A549 (cell line): ENCODE measurements around the gene SLC22A14.

Experiments used
- EP300 ChIP-seq, 2 experiments: fragments of >200 bp; sonication (Bioruptor Twin); formaldehyde crosslinking; IDR thresholded peaks; 2 replicates in 1 of 2; 3 replicates in 1 of 2; pipeline ENCODE4 v1.6.1; 2016 to 2017
- GATA3 ChIP-seq: IDR thresholded peaks from 2 replicates; pipeline ENCODE4 v1.6.1; 2012; ENCODE audit warnings: borderline replicate concordance
- KDM1A ChIP-seq: fragments of 200-600 bp; sonication (generic); IDR thresholded peaks from 2 replicates; pipeline ENCODE4 v1.6.1; 2016; ENCODE audit warnings: low read depth, mild to moderate bottlenecking
- NR3C1 ChIP-seq: fragments of >200 bp; sonication (Bioruptor Twin); formaldehyde crosslinking; IDR thresholded peaks from 3 replicates; pipeline ENCODE4 v1.6.1; 2017
- POLR2AphosphoS2 ChIP-seq: conservative IDR thresholded peaks from 2 replicates; pipeline ENCODE4 v1.6.1; 2012; ENCODE audit warnings: low read length, improper control_type of control experiment, inconsistent platforms
- RCOR1 ChIP-seq: fragments of 150-350 bp; IDR thresholded peaks from 2 replicates; pipeline ENCODE4 v1.6.1; 2014; ENCODE audit warnings: antibody characterized with exemption, low read length, low read depth
- SMC3 ChIP-seq: fragments of >200 bp; sonication (Bioruptor Twin); formaldehyde crosslinking; IDR thresholded peaks from 3 replicates; pipeline ENCODE4 v1.6.1; 2018; ENCODE audit warnings: inconsistent platforms
- TF ChIP-seq, protein P1 (sequence below): fragments of >200 bp; sonication (Bioruptor Twin); formaldehyde crosslinking; IDR thresholded peaks from 3 replicates; pipeline ENCODE4 v1.5.1; 2016
- TF ChIP-seq, protein P2 (sequence below): IDR thresholded peaks from 2 replicates; pipeline ENCODE4 v1.6.1; 2012; ENCODE audit warnings: low read depth, borderline replicate concordance
- TF ChIP-seq, protein P3 (sequence below): IDR thresholded peaks from 2 replicates; pipeline ENCODE4 v1.6.1; 2012
- TF ChIP-seq, protein P4 (sequence below): fragments of 200-600 bp; sonication (generic); IDR thresholded peaks from 2 replicates; pipeline ENCODE4 v1.6.1; 2016; ENCODE audit warnings: antibody characterized with exemption, mild to moderate bottlenecking, moderate library complexity
- TF ChIP-seq, protein P5 (sequence below): fragments of 150-350 bp; IDR thresholded peaks from 2 replicates; pipeline ENCODE4 v1.6.1; 2014; ENCODE audit warnings: low read depth, mild to moderate bottlenecking, low read length

DNA sequence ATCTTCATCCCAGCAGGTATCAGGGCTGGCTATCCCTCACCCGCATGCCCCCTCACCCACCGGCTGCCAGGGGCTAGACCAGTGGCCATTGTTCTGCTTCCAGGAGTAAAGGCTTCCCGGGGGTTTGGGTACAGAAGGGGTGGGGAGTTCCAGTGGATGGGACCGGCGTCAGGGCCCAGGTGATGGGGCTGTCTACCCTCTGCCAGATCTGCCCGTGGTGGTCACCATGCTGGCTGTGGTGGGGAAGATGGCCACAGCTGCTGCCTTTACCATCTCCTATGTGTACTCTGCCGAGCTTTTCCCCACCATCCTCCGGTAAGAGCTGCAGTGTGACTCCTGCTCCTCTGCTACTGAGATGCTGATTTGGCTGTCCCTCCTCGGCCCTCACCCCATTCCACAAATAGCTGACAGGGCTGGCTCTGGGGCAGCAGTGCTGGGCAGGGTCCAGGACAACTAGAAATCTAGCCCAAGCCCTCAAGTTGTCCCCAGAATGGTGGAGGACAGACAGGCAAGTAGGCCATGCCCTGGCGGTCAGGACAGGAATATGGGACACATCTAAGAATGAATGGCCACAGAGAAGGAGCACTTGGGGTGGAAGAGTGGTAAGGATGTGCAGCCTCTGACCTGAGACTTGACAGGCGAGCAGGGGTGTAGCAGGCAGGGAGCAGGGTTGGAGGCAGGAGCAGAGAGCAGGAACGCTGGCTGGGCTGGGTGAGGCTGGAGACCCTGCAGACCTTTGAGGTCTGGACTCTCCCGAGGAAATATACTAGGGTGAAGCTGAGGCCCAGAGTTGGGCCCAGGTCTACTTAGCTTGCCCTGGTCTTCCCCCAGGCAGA, 5.8 kb upstream of the SLC22A14 start:
- TF ChIP-seq KDM1A, result no peak
- TF ChIP-seq, protein P1, sequence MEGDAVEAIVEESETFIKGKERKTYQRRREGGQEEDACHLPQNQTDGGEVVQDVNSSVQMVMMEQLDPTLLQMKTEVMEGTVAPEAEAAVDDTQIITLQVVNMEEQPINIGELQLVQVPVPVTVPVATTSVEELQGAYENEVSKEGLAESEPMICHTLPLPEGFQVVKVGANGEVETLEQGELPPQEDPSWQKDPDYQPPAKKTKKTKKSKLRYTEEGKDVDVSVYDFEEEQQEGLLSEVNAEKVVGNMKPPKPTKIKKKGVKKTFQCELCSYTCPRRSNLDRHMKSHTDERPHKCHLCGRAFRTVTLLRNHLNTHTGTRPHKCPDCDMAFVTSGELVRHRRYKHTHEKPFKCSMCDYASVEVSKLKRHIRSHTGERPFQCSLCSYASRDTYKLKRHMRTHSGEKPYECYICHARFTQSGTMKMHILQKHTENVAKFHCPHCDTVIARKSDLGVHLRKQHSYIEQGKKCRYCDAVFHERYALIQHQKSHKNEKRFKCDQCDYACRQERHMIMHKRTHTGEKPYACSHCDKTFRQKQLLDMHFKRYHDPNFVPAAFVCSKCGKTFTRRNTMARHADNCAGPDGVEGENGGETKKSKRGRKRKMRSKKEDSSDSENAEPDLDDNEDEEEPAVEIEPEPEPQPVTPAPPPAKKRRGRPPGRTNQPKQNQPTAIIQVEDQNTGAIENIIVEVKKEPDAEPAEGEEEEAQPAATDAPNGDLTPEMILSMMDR, result no peak
- no peak for TF ChIP-seq EP300 (IDR thresholded peaks at IDR 0.05)
- no peak for TF ChIP-seq NR3C1
- TF ChIP-seq, protein P2, sequence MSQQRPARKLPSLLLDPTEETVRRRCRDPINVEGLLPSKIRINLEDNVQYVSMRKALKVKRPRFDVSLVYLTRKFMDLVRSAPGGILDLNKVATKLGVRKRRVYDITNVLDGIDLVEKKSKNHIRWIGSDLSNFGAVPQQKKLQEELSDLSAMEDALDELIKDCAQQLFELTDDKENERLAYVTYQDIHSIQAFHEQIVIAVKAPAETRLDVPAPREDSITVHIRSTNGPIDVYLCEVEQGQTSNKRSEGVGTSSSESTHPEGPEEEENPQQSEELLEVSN, result no peak
- TF ChIP-seq, protein P3, sequence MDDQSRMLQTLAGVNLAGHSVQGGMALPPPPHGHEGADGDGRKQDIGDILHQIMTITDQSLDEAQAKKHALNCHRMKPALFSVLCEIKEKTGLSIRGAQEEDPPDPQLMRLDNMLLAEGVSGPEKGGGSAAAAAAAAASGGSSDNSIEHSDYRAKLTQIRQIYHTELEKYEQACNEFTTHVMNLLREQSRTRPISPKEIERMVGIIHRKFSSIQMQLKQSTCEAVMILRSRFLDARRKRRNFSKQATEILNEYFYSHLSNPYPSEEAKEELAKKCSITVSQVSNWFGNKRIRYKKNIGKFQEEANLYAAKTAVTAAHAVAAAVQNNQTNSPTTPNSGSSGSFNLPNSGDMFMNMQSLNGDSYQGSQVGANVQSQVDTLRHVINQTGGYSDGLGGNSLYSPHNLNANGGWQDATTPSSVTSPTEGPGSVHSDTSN, result no peak
- TF ChIP-seq, protein P4, sequence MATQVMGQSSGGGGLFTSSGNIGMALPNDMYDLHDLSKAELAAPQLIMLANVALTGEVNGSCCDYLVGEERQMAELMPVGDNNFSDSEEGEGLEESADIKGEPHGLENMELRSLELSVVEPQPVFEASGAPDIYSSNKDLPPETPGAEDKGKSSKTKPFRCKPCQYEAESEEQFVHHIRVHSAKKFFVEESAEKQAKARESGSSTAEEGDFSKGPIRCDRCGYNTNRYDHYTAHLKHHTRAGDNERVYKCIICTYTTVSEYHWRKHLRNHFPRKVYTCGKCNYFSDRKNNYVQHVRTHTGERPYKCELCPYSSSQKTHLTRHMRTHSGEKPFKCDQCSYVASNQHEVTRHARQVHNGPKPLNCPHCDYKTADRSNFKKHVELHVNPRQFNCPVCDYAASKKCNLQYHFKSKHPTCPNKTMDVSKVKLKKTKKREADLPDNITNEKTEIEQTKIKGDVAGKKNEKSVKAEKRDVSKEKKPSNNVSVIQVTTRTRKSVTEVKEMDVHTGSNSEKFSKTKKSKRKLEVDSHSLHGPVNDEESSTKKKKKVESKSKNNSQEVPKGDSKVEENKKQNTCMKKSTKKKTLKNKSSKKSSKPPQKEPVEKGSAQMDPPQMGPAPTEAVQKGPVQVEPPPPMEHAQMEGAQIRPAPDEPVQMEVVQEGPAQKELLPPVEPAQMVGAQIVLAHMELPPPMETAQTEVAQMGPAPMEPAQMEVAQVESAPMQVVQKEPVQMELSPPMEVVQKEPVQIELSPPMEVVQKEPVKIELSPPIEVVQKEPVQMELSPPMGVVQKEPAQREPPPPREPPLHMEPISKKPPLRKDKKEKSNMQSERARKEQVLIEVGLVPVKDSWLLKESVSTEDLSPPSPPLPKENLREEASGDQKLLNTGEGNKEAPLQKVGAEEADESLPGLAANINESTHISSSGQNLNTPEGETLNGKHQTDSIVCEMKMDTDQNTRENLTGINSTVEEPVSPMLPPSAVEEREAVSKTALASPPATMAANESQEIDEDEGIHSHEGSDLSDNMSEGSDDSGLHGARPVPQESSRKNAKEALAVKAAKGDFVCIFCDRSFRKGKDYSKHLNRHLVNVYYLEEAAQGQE, result no peak
- TF ChIP-seq GATA3, result no peak
- TF ChIP-seq SMC3, result no peak
- no peak for TF ChIP-seq RCOR1
- TF ChIP-seq POLR2AphosphoS2, result no peak
- TF ChIP-seq, protein P5, sequence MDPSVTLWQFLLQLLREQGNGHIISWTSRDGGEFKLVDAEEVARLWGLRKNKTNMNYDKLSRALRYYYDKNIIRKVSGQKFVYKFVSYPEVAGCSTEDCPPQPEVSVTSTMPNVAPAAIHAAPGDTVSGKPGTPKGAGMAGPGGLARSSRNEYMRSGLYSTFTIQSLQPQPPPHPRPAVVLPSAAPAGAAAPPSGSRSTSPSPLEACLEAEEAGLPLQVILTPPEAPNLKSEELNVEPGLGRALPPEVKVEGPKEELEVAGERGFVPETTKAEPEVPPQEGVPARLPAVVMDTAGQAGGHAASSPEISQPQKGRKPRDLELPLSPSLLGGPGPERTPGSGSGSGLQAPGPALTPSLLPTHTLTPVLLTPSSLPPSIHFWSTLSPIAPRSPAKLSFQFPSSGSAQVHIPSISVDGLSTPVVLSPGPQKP, result no peak
